Hypothalamus (tissue), 51 donors: Measurements from ENCODE around the gene HOXA5.

Experiments
- DNase-seq, 51 donors: peaks; one replicate each; lab custom pipeline; 2025; lab: John Stamatoyannopoulos, UW

HOXA5 gene

DNA sequence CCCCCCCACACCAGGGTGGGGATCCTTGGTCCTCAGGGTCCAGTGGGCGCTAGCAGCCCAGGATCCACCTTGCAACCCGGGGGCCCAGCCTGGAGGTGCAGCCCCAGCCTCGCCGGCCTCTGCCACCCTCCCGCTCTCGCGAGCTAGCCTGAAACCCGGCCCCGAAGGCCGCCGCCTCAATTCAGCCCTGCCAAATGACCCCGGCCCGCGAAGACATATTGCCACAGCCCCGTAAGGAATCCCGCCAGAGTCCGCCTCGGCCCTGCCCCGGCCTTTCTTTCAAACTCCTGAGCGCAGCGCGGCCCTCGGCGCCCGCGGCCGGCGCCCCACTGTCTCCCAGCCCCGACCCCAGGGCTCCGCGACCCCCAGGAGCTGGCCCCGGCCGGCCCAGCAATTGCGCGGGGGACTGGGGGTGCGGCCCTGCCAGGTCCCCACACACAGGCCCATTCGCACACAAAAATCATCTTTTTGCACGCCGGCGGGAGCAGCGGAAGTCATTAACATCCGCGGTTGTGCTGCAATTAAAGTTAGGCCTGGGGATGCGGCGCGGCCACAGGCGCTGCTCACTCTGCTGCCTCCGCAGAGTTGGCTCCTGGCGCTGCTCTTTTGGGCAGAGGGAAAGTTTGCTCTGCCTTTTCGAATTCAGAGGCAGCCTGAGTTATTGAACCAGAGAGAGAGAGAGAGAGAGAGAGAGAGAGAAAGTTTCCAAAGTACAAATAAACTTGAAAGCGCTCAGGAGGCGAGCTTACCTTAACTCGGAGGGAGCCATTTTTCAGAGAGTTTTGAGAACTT is 4.0 kb downstream of the HOXA5 start:
- no peak for DNase-seq

DNA sequence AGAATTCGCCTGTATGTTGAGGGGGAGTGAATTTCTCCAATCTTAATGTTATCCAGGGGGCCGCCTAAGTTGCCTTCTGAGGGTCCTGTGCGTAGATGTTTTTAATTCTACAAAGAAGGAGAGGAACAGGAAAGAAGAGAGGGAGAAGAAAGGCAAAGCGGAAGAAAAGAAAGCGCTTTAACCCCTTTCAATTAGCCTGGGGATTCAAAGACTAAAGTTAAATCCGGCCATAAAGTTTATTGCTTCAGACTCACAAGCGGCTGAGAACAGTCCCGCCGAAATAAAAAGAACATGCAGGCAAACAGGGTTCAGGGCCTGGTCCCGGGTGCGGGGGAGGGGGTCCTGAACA is 4.5 kb downstream of the HOXA5 start:
- no peak for DNase-seq

DNA sequence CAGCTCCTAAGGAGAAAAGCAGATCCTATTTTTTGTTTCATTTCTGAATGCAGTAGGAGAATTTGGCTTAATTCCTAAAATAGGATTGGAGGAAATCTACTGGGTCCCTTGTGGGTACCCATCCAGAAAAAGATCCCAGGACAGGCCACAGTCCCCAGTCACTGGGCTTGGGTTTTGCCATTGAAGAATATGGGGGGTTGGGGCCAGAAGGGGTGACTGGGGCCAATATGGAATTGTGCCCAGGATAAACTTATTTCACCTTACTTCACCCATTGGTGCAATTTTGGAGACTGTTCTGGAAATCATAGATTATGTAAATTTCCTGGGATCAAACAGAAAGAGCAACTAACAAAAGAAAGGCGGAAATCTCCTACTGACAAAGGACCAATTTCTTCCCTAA is 5.0 kb downstream of the HOXA5 start:
- no peak for DNase-seq

DNA sequence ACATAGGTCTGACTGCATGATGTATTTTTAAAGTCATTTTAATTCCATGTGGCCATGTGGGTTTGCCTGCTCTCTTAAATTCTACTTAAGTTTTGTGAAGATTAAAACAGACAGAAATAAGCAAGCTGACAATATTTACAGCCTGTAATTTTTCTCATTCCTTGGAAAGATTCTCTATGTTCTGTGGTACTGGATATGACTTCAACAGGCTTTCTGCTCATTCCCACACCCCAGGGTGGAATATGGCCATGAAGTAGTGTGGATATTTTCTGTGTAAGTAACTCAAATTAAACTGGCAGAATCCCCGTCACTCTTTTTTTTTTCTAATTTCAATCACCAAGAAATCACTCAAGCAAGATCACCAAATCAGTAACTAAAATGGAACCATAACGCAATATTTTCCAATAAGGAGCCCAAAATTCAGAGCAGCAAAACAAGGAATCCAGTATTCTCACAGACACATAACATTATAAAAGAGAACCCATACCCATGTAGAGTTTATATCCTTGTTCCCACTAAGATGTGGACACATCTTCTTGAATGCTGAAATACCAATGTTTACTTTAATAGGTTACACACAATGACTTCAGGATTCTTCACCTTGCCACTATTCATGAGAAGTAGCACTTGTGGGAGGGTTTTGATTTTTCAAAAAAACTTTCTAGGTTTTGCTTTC is 5.7 kb downstream of the HOXA5 start:
- no peak for DNase-seq

DNA sequence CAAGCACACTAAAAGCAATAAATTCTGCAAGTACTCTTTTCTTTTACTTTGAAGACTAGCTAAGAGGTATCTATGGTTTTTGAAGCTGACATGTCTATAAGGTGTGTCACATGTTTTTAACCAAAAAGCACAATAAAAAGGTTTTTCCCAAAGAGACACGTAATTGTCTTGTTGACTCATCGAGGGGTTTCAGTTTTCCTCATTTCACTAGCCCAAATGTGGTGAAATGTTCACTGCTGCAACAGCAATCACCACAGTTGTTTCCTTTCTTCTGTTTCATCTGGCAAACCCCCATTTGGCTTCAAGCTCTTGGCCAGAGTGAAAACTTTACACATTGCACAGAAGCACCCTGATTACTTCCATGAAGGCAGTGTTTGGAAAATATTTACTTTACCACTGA is 9.1 kb downstream of the HOXA5 start:
- no peak for DNase-seq

DNA sequence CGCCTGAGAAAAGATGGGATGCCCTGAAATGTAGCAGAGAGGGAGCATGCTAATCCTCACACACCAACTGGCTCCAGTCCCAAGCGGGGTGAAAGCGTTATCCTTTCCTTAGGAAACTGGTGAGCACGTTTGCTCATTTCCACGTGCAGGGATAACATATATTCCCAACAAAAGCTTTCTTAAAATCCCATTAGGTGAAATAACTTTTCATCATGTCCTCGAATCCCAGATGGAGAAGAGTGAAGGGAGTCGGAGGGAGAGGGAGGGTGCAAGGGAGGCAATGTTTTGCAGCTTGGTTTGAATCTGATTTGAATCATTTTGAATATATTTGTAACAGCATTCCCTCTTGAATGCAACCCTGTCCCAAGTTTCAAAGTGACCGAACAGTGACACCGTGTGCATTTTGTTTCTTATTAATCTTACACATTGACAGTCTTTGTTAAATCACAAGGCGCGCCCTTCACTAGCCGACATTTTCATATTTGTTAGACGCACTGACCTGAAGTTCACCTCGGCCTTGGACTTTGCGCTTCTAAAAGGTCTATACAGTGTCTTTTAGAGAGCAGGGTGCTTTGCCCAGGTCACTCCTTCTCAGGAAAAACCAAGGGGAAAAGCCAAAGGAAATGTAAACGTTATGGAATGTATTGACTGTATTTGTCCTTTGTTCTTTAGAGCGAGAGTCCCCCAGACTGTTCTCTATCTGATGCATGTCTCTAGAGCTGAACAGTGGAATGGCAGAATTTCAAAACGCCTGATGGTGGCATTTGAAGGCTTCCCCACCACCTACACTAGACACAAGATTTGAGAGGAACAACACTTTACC is 9.9 kb downstream of the HOXA5 start:
- no peak for DNase-seq

DNA sequence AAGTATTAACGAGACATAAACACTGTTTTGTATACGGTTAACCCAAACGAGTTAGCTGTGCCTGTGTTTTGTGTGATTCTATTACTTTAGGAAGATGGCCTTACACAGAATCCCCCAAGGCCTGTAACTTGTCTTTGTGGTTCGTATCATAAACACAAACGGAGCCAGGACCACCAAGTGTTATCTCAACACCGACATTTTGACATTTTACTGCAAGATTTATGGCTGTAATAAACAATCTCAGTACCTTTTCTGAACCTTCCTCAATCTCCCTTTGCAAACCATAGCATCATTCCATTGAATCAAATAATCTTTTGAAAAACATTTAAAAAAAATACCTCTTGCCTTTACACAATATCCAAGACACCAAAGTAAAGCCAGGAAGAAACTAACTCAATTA is 10.5 kb downstream of the HOXA5 start:
- DNase-seq, result no peak

DNA sequence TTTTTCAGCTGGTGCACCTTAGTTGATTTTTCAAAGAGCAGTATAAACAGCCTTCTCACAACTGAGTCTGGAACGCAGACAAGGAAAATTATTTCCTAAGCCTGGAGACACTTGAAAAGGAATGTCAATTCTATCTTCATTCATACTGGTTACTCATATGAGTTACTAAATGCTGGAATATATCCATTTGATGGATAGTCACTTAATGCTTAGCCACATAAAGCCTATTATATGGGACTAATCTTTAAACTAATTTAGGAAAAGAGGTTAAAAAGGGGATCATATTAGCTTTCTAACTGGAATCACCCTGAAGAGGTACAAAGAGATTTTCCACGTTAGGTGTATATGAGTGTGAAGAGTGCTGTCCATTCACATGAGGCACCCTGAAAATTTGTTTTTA is 11.3 kb downstream of the HOXA5 start:
- no peak for DNase-seq

DNA sequence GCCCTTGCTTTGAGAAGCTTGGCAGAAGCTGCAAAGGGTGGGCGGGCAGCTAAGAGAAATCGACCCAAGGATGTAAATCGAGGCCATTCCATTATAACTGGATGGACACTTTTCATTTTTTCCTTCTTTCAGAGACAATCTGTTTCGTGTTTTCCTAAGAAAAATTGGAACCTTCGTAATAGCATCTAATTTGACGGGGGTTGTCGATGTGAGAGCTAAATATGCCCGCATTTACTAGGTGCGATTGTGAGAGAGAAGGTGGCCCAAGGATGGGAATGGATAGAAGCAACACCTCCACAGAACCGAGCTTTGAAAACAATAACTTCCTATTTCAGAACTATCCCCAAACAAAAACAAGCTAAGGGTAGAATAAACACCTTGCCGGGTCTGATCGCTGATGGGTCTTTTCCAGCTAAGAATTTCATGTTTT is 12.1 kb downstream of the HOXA5 start:
- no peak for DNase-seq

DNA sequence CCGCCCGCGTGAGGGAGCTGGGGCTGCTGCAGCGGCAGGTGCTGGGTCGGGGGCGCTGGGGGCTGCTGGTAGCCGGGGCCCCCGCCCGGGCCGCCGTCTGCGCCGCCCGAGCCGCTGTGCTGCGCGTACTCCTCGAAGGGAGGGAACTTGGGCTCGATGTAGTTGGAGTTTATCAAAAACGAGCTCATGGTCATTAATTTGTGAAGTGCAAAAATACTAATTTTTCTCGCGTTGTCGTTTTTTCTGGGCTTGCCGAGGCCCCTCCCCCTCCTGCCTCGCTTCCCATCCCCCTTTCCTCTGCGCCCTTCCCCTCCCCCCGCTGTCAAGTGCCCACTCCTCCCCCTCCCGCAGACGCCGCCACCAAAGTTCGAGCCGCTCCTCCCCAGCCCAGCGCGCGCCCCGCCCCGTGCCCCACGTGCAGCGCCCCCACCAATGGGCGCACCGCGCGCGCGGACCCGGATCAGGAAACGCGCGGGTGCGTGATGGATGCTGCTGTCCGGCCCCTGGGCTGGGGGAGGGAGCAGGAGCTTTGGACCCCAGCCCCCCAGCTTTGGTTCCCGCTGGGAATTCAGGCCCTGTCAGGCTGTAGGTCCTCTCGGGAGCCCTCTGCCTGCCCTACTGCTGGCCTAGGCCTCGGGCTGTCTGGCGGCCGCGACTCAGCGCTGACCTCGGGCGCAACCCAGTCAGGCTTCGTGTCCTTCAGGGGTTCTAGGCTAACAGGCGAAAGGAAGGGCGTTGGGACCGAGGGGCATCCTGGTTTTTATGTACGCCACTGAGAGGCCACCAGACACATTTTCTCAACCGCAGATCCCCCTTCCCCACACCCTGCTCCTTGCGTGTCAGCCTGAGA is 12.7 kb downstream of the HOXA5 start, which contains the start of gene HOXA4:
TSS of gene HOXA4 (minus strand) at position 218 of the 850 bp plus-strand sequence. CDS start at position 194, 24 bp downstream.
- DNase-seq, result peak in 9 of 51 donors; percentile 1 to 22 (median 14)

DNA sequence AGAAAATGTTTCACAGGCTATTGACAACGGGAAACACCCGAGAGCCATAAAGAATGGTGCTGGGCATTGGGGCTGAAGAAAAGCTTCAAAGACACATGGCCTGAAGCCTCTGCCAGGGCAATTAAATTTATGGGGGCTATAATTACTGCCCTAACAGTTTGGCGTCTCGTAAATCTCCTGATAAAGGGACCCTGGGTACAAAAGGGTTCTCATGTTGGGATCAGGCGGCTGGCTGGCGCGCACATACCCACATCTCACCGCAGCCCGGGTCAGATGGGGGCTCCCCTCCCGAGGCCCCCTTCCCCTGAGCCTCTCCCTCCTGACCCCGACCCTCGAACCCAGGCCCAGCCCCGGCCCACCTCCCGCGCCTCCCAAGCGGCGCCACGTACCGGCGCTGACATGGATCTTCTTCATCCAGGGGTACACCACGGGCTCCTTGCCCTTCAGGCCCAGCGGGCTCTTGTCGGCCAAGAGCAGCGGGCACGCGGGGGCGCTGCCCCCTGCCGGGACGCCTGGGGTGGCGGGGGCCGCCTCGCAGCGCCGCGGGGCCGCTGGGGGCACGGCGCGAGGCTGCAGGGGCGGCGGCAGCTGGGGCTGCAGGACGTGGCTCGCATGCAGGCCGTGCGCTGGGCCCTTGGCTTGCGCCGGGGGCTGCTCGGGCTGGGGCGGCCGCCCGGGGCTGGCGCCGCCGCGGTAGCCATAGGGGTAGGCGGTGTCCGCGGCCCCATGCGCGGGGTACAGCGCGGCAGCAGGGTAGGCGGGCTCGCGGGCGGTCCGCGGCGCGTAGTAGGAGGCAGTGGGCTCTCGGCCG is 13.5 kb downstream of the HOXA5 start:
- DNase-seq, result no peak

DNA sequence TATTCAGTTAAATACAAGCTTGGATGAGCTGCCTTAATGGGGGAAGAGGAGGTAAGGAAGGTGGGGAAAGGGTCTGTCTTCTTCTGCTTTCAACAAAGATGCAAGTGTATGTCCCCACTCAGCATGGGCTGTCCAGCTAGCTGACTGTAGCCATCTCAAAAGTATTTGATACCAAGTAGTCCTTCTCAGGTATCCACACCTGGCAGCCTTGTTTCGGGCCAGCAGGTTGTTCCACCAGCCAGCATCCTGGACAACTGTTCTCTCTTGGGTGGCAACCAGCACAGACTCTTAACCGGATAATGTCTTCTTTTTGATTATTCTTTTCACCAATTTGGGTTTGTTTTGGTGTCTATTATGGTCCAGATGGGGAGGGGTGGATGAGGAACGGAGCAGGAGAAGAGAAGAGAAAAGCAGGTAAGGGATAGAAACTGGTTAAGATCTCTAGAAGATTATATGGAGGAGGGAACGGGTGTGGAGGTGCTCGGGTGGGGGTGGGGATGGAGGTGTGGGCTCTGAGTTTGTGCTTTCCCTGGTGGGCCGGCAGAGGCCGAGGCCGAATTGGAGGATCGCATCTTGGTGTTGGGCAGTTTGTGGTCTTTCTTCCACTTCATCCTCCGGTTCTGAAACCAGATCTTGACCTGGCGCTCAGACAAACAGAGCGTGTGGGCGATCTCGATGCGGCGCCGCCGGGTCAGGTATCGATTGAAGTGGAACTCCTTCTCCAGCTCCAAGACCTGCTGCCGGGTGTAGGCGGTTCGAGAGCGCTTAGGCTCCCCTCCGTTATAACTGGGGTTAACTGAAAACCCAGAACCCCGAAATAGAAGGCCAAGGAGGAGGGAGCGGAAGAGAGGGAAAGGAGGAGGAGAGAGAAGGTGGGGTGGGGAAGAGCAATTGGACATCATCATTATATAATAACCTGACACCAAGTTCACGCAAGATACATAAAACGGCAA is 14.4 kb downstream of the HOXA5 start:
- DNase-seq, result no peak

DNA sequence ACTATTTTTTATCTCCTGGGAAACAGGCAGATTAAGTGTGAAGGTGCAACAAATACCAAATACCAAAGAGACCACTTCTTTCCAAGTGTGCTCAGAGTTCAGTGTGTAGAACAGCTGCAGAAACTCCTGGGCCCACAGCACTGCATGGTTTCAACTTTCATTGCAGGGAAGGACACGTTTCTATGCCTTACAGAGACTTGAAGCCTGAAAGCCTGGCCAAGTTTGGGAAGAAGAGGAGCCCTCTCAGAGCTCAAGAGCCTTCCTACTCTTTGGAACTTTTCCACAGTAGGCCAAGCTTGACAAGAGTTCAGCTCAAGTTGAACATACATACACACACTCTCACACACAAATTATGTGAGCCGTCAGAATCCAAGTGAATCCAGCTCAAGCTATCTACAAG is 15.4 kb downstream of the HOXA5 start:
- DNase-seq, result no peak

DNA sequence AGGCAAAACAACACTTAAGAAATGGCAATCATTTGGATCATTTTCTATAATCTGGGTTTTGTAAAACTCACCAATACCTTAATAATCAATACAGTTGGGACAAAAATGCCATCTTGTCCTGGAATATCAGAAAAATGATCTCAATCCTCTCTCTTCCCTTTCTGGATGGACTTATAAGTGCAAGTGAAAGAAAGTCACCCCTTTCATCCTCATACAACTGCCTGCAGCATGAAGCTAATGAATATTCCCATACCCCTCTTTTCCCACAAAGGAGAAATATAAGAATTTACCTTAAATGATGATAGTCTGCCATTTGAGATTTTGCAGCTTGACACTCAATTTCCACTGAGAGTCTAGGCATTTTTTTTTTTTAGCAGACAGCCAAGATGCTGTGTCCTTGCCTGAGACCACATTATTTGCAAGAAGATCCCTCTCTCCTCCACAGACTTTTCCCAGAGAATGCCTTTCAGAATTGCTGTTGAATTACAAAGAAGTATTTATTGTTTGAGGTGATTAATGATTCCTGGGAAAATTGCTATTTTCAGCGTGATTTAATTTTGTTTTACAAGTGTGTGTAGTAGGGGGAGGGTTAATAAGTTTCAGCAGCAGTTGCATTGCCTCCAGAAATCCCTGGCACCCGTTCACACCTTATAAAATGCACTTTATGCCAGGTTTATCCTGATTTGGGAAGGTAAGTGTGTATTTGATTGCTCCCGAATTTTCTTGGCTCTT is 16.7 kb downstream of the HOXA5 start:
- no peak for DNase-seq

DNA sequence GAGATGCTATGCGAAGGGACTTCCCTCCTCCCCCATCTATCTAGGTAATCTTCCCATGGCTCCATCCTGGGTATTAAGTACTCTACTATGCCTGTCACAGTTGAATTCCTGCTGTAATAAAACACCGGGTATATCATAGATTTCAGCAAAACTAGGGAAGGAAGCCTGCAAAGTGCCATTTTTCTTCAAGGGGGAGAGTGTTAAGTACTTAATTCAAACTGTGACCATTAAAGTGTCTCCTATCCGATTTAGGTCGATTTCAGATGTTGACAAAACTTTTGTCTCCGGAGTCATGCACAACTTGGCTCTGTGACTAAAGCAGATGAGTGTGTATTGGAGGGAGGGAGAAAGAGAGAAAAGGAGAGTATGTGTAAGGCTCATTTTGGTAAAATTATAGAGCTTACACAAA is 17.5 kb downstream of the HOXA5 start:
- DNase-seq, result no peak

DNA sequence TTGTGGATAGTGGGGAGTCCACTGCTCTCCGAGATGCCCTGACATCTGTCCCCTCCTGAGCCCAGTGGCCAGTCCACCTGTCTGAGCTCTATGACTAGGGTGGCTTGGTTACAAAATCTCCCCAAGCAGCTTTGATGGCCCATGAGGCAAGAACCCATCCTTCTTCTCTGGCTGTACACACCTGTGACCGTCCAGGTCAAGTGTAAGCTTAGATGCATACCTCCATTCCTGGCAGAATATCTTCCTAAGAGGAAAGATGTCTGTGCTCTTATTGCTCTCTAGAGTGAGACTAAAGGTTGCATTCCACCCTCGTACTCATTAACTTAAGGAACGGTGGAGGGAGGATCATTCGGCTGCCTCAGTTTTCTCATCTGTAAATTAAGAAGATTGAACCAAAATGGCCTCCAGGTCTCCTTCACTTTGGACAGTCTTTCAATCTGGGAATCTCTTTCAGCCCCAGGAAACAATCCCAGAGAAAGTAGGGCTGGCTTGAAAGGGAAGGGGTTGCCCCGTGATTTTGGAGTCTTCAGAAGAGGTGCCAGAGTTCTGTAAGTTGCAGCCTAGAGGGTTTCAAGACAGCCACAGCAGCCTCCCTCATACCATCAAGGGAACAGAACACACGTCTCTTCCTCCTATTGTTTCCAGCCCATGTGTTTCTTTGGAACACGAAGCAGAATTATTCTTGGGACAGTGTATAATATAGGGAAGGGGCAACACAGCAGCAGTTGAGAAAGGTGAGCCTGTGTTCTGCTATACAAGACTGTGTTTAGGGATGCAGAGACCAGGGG is 18.4 kb downstream of the HOXA5 start:
- DNase-seq, result no peak
